GM21526 (cell line): ENCODE measurements around the gene SPOCK2.

Experiments used
- ATAC-seq: cut with Tn5 transposase; IDR thresholded peaks from one replicate; pipeline ENCODE4 v1.9.1; 2021; ENCODE audit warnings: moderate library complexity; ENCODE audit not compliant: unreplicated experiment, low FRiP score

Gene SPOCK2

GRCh38 chr10:72059843-72060822, 28.2 kb downstream of the SPOCK2 start:
- ATAC-seq = no peak

DNA sequence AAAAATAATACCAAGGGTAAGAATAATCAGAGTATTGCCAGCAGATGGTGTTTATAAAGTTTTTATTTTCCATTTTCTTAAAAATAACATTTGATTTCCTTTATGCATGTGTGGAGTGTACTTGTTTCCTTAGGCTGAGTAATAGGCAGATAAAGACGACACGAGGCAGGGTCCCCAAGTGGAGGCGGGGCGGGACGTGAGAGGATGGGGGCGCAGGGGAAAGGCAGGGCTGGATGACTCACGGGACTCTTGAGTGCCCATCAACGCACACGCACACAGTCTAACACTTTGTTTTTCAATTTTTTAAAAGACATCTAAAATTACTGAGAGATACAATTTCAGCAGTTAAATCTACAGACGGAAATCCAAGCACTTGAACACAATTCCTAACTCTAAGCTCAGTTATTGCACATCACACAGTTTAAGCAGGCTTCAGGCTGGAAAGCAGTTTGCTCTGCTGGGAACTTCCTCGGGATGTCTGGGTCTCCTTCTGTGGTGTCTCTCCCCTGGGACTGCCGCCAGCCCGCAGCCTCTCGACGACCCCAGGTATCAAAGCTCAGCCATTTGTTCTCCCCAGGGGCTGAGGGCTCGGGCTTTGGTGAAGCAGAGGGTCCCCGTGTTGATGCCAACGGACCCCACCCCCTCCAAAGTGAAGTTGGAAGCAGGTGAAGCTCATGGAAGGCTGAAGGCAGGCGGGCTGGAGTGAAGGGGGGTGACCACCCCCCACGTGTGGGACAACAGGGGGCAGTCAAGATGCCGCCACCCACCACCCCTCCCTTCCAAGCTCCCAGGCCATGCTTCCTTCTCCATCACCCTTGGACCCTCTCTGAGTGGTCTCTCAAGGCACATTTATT, 29.1 kb downstream of the SPOCK2 start:
- no peak for ATAC-seq

DNA sequence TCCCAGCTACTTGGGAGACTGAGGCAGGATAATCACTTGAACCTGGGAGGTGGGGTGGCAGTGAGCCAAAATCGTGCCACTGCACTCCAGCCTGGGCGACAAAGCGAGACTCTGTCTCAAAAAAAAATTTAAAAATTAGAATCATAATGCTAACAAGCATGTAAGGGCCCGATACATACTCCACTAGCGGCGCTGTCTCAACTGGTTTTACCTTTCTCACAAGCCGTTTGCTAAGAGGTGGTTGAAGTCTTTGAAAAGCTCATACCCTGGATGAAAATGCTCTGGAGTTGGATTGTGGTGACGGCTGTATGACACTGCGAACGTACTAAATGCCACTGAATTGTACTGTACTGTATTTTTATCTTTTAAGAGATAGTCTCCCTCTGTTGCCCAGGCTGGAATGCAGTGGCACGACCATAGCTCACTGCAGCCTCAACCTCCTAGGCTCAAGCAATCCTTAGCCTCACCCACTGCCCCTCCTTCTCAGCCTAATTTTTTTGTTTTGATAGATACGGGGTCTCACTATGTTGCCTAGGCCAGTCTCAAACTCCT, 29.9 kb downstream of the SPOCK2 start:
- no peak for ATAC-seq

GRCh38 chr10:72056932-72057751, 31.2 kb downstream of the SPOCK2 start:
- ATAC-seq = no peak

GRCh38 chr10:72056113-72056512, 32.2 kb downstream of the SPOCK2 start:
- ATAC-seq = no peak

DNA sequence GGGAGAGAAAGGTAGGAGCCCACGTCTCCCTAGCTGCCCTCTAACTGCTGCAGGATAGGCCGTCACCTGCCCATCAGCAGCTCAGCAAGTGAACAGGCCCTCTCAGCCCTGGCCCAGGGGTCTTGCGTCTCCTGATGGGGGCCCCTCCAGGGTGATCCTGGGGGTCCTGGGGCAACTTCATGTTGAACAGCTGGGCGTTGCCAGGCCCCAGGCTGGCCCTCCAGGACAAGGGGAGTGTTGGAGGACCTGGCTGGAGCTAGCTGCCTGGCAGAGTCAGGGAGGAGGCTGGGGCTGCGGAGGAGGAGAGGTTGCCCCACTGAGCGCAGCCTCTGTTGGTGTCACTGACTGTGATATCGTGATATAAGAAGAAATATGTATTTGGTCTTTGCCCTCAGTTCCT, 34.7 kb downstream of the SPOCK2 start:
- ATAC-seq = no peak

GRCh38 chr10:72050873-72051272, 37.5 kb downstream of the SPOCK2 start:
- no peak for ATAC-seq

DNA sequence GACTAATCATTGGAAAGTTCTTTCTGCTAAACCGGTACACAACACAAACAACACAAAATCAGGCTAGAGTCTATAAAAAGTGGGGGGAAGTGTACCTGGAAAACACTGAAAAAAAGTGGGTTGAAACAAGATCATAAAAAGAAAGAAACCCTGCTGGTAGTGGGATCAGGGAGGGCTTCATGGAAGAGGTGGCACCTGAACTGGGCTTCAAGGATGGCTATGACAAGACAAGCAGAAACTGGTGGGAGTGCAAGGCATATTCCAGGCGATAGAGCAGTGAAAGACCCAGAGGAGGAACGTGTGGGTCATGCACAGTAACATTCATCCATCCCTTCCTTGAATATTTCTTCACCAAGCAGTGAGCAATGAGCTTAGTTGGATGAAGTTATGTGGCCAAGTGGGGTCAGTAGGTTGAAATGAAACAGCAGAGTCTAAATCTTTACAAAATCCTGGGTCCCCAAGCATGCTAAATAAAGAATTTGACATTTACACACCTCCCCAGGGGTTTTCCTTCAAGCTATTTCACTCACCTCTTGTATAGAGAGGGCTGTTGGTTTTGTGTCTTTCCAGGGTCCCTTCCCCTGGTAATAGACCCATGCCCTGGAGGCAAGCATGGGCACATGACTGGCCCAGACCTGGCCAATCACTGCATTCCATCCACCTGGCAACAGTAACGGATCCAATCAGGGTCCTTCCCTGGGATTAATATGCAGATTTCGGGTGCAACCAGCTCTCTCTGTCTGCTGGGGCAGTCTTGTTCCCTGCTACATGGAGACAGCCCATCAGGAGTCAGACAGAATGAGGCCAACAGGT, 38.2 kb downstream of the SPOCK2 start:
- ATAC-seq = no peak

DNA sequence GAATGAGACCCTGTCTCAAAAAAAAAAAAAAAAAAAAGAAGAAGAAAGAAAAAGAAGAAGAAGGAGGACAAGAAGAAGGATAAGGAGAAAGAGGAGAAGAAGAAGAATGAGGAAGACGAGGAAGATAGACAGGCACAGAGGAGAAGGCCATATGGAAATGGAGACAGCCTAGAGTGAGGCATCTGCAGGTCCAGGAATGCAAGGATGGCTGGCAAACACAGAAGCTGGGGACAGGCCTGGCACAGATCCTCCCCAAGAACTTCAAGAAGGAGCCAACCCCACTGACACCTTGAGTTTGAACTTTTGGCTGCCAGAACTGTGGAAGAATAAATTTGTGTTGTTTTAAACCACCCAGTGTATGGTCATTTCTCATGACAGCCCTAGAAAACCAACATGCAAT, 38.9 kb downstream of the SPOCK2 start:
- no peak for ATAC-seq

- ATAC-seq = peak; percentile 74
Observed at GRCh38 chr10:72048450-72049124, 39.8 kb downstream of the SPOCK2 start.

DNA sequence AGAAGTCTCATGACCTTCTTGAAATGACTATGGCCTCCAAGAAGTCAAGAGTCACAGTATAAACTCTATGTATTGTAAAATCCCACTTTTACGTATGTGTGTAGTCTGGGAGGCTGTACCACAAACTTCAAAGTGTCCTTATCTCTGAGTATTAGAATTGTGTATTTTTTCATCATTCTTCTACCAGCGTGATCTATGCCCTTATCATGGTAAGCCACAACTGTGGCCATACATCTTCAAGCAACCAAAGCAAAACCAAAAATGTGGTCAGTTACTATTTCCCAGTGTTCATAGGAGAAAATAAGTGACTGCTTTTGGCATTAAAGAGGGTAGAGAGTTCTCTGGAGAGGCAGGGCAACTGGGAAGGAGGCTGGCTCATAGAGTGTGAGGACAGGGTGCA, 42.8 kb downstream of the SPOCK2 start:
- ATAC-seq = no peak

- no peak for ATAC-seq
Observed at GRCh38 chr10:72044417-72045041, 43.8 kb downstream of the SPOCK2 start.

DNA sequence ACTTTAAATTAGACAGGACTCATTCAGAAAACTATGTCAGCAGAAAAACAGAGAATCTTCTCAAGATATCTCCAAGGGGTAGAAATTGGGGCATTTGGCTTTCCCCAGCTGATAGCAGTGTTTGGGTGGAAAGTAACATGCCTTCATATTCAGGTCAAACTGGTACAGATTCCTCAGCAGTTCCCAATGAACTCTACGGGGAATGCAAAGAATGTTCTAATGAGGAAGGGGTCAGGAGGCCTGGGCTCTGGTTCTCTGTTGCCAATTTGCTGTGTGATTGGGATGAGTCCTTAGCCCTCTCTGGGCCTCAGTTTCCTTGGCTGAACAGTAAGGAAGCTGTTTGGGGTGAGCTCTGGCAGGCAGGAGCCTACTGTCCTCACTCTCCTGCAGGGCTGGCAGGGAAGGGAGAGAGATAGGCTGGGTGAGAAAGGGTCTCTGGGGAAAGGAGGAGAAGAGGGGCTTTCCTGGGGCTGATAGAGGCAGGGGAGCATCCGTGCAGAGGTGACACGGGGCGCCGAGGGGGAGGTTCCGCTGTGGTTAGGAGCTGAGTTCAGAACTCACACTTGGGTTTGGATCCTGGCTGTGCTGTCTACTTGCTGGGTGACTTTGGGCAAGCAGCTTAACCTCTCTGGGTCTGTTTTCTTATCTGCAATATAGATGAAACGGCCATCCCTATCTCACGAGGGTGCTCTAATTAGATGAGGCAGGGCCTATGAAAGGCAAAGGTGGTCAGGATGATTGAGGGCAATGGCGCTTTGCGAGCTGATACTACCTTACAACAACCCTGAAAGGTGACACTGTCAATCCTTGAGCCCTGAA, 45.1 kb downstream of the SPOCK2 start:
- ATAC-seq = no peak

GRCh38 chr10:72041491-72041890, 46.9 kb downstream of the SPOCK2 start:
- ATAC-seq = no peak

DNA sequence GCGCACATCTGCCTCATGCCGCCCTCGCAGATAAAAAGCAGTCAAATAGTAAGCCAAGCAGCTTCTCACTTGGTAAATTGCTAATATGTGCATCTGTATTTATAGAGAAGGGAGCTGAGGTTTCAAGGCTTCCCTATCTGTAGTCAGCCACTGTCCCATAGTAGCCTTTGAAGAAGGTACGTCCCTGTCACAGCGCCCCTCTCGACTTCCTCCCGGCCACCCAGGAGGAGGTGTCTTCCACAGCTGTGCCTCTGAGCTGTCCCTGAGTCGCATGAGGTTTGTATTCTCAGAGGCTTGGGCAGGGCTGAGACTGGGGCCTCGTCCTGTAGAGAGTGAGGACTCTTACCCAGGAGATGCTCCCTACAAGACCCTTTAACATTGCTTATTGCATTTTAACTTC, 49.0 kb downstream of the SPOCK2 start:
- ATAC-seq = no peak

DNA sequence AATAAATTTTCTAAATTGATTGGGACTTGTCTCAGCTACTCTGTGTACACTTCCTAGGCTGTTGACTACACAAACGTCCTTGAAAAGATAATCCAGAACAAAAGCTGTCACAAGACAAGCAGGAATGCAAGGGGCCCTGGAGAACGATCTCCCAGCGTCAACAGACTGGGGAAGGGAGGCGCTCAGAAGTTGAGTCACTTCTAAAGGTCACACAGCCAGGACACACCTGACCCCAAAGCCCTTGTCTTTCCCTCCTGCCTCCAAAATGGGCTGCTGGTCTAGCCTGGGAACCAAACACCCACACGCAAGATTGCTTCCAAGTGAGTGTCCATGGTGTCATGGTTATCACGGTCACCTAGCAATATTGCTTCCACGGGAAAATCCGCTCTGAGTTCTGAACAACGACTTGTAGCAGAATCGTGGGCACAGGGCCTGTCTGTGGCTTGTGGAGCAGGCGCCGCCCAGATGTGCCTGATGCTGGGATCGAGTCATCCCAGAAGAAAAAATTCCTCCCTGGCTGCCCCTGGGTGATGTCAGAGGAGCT, 49.8 kb downstream of the SPOCK2 start:
- no peak for ATAC-seq

DNA sequence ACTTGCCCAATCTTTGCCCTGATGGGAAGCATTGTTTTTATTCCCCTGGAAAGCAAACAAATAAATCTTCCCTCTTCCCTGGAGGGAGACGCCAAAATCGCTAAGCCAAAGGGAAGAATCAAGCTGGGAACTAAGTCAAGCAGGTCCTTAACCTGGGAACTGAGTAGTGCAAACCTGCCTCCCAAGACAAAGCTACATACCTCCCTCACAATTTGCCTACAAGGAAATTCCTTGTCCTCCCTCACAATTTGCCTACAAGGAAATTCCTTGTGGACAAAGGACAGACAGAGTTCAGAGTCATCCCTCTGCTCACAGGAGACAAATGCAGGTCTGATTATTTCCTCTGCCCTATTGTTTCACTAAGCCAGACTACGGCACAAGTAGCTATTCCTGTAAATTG, 50.5 kb downstream of the SPOCK2 start:
- no peak for ATAC-seq
